Femur (tissue), 1 donor: Measurements from ENCODE around the gene NKD1.
A peak's percentile ranks its signal among the peaks of the same experiment; 100 is the strongest.

Source experiments
- DNase-seq: peaks from one replicate; pipeline ENCODE4 v3.0.0-alpha.2; 2017

Gene NKD1

DNA sequence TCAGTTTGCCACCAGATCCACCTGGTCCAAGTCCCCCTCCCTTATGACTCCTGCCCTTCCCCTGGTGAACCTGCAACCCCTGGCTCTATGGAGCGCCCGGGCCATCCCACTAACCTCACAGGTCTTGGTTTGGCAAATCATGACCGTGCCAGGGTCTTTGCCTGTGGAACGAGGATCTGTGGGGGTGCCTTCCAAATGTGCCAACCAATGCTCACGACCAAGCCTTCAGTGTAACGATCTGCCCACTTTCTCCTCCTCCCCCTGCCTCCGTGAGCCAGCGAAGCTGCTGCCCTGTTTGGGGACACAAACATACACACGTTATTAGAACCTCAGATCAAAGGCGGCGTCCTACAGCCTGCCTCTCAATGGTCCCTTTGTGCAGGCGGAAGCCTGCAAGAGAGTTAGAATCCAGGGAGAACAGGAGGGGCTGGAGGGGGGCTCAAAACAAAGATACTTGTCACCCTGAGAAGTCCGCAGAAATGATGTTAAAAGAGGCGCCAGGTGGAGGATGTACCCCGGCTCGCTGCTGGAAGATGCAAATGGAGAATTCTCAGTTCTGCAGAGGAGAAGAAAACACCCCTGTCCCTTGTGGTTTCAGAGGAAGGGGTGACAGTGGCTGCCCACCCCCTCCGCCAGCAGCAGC lies 9.0 kb upstream of the NKD1 start:
- no peak for DNase-seq

DNA sequence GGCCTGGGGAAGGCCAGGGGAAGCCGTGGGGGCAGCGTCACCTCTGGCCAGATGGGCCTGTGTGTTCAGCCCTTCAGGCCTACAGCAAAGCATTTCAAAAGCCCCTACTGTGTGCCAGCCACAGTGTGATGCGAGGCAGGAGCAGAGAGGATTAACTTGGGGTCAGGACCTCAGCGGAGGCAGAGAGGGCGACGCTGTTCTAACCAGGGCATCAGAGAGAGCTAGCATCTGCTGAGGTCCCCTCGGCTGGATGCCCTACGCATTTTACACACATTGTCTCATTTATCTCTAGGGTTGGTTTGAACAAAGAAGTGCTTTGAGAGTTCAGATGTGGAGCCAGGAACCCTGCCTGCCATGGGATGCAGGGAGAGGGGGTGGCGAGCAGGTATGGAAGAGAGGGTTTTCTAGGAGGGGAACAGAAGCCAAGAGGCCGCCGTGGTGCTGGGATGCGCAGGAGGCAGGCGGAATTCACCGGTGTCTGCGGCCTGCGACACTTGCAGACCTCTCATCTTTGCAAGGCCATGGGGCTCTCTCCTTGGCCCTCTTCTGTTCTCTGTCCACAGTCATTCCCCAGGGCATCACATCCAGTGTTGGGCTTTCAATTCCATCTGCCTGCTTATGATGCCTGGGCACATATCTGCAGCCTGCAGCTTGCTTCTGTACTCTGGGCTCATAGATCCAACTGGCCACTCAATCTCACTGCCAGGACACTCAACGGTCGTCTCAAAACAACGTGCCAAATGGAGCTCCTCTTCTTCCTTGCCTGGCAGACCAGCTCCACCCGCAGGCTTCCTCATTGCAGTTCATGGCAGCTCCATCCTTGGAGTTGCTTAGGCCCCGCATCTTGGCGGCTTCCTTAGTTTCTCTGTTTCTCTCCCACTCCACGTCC lies 8.1 kb upstream of the NKD1 start:
- DNase-seq, result no peak

DNA sequence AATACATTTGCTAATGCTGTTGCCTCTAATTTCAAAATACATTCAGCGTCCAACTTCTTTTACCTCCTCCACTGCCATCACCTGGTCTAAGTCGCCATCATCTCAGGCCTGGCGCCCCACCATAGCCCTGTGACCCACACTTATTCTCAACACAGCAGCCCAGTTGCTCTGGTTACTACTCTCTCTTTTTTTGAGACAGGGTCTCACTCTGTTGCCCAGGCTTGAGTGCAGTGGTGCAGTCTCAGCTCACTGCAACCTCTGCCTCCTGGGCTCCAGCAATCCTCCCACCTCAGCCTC lies 7.5 kb upstream of the NKD1 start:
- no peak for DNase-seq

- no peak for DNase-seq
These were observed 5.5 kb upstream of the NKD1 start for GRCh38 chr16:50542703-50543102.

DNA sequence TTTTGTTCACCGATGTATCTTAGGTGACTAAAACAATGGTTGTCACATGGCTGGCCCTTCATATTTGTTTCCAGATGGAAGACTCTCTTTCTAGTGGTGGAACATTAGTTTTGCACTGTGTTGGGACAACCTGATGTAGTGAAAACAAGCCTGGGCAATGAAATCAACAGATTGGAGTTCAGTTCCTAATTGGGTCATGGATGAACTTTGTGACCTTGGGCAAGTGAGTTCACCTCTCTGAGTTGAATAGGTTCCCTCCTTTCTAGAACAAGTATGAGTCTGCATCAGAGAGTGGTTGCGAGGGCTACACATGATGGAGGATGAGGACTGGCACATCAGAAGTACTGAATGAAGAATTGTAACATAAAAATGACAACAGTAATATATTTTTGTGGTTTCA lies 2.1 kb upstream of the NKD1 start:
- no peak for DNase-seq

GRCh38 chr16:50547340-50548124 lies 664 bp upstream of the NKD1 start:
- peak; percentile 54 for DNase-seq

GRCh38 chr16:50548909-50549560 lies 839 bp downstream of the NKD1 start:
- no peak for DNase-seq

DNA sequence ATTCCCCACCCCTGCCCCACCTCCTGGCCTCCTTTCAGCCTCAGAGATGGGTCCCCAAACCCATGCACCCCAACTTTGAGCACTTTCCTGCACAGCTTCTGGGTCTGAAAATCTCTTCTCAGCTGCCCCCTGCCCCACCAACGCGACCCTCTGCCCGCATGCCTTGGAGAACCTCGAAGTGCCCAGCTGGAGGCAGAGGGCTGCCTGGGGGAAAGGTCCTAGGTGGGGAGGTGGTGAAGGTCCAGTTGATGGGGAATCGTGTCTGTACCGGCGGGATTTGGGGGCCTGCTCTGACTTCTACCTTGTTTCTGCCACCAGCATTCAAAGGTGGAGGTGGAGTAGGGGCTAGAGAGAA lies 1.3 kb downstream of the NKD1 start:
- DNase-seq, result no peak

- no peak for DNase-seq
These were observed 1.8 kb downstream of the NKD1 start for GRCh38 chr16:50550035-50550434.

- DNase-seq, result no peak
These were observed 2.9 kb downstream of the NKD1 start for GRCh38 chr16:50550866-50551641.

GRCh38 chr16:50552476-50553101 lies 4.4 kb downstream of the NKD1 start:
- DNase-seq, result no peak

DNA sequence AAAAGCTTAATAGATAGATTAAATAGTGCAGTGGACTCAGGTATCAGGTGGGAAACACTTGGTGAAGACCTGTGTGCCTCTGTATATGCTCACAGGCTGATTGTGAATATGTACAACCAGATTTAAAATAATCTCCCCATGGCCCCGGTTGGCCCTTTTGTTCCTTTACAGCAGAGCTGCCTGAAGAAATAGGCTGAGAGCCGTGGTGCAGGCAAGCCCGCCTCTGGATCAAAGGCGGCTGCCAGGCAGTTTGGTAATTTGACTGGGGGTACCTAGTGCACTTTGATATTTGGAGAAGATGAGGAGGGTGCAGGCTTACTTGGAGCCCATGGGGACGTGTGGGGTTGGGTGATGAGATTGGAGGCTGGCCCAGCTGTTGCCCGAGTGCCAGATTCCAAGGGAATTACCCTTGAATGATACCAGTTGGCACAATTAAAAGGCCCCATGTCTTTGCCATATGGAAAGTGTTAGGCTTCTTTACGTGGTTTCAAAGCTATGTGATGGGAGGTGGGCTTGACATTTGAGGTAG lies 5.0 kb downstream of the NKD1 start:
- no peak for DNase-seq

DNA sequence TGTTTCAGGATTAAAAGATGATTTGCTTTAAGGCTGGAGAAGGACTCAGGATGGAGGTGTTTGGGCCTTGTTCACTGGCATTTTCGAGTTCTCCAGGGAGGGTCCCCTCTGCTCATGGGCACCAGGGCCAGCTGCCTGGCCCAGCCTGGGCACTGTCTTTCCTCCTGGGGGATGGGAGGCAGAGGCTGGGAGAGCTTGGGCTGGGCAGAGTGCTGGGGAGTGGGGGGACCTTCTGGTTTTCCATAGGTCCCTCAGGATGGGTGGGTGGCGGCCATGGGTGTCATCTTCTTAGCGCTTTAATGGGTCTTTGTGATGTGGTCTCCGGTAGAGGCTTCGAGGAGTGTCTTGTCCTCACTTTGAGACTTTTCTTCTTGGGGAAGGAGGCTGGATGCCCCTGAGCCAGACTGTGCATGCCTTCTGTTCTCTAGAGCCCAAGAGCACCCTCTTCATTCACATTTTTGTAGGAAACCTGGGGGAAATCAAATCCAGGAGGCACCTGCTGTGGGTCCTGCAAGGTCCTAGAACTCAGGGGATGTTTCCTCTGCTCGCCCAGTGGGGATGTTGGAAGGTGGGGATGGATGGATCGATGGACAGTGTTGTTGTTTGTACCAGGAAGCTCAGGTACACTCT lies 5.7 kb downstream of the NKD1 start:
- DNase-seq, result no peak

GRCh38 chr16:50555269-50555875 lies 7.2 kb downstream of the NKD1 start:
- no peak for DNase-seq

DNA sequence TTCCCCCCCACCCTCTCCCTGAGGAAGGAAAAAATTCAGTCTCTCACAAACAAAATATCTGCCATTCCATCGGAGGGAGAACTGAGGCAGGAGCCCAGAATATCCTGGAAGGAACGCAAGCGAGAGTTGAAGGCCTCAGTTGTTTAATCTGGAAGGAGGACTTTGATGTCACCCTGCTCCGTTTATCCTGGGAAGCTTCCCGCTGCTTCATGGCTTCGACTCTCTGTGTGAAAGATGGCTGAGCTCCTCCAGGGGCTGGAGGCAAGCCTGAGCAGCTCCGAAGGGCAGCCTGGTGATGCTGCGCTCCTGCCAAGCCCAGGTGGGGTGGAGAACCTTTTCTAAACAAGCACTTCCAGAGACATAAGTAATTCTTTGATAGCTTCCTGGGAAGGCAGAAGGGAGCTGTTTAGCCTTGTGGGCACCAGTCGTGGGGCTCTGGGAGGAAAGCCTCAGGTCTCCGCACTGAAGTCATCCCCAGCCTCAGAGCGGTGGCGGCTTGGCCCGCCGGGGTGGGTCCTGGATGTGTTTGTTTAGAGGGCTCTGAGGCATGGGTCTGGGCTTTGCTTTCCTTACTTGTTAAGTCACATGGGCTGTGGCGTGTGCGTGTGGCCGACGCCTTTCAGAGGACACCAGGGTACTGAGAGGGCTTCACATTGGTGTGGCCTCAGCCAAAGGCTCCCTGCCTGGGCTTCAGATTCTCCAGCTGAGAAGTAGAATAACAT lies 7.9 kb downstream of the NKD1 start:
- peak; percentile 72 for DNase-seq

- DNase-seq, result no peak
These were observed 8.8 kb downstream of the NKD1 start for GRCh38 chr16:50557046-50557445.

DNA sequence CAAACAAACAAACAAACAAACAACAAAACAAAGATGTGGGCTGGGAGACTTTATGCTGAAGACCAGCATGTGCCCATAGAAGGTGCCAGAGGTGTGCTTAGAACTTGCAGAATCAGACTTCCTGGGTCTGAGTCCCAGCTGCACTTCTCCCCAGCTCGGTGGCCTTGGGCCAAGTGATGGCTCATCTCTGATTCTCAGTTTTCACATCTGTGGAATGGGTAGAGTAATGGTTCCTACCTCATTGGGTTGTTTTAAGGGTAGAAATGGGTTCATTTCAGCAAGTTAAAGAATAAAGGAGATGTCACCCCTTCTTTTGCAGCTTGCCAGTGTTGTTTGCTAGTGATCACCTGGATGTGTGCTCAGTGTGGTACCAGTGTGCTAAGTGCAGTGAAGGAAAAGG lies 10.7 kb downstream of the NKD1 start:
- DNase-seq, result no peak

DNA sequence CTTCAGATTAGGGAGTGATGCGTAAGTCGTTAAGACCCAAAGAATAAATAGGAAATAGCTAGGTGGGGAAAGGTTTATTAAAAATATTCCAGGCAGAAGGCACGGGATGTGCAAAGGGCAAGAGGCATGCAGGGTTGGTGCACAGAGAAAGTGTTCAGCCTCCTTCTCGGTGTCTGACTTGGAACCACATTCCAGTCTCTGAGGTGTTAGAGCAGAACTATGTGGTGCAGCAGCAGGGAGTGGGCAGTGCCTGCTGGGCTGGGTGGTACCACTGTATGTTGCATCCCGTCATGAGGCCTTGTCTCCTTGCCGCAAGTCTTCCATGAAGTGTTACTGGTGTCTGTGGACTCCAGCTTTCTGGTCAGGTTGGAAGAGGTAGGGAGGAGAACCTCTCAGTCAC lies 11.1 kb downstream of the NKD1 start:
- DNase-seq, result no peak

- DNase-seq, result no peak
These were observed 11.8 kb downstream of the NKD1 start for GRCh38 chr16:50559804-50560514.
